ENCODE results near the gene CRELD1.

Gene CRELD1

DNA sequence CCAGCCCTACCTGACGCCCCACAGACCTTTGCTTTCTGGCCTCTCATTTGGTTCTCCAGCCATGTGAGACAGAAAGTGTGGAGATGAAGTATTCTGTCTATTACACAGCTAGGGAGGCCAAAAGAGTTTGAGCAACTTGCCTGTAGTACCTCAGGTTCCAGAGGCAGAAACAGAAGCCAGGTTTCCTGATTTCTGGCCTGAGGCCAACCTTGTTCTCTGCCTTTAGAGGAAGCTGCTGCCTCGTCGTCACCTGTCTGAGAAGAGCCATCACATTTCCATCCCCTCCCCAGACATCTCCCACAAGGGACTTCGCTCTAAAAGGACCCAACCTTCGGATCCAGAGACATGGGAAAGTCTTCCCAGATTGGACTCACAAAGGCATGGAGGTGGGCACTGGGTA, 27.2 kb upstream of the CRELD1 start:
- DNase-seq = no peak

DNA sequence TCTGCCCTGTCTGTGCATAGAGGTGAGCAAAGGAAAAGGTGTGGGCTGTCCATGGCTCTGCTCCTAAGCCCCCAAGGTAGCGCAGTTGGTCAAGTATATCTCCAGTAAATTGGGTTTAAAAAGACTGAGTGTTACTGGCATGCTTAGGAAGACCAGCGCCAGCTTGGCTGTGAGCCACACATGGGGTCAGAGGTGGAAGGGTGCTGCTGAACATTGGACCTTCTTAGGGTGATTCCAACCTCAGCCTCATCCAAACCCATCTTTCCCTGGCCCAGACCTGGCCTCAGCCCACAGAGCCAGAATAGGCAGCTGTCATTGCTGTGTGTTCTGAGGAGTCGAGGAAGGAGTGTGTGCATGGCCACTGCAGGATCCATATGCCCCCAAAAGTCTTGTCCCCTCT, 25.3 kb upstream of the CRELD1 start:
- DNase-seq = no peak

DNA sequence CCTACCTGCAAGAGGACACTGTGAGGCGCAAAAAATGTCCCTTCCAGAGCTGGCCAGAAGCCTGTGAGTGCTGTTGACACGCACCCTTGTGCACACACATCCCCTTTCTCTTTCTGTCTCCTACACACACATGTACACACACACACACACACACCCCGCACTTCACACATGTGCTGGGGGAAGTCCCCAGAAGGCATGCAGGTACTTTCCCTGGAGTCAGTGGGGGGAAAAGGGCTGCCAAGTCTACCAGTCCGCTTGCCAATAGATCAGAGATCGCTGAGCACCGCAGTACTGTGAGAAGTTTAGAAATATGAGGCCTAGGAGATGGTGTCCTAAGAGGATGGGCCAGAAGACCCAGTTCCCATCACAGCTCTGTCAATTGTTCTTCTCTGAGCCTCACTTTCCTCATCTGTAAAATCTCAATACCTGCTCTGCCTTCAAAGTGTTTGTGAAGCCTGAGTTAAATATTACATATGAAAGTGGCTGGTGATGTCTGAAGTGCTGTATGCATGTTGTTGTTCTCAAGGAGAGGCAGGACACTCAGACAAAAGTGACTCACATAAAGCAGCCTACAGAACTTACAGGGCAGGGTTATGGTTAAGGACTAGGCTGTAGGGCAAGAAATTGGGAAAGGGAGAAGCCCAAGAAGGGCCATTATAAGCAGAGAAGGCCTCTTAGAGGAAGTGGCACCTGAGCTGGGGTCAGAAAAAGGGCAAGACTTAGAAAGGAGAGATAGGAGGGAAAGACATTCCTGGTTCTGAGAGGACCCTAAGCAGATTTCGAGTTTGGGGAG, 24.2 kb upstream of the CRELD1 start:
- no peak for DNase-seq

DNA sequence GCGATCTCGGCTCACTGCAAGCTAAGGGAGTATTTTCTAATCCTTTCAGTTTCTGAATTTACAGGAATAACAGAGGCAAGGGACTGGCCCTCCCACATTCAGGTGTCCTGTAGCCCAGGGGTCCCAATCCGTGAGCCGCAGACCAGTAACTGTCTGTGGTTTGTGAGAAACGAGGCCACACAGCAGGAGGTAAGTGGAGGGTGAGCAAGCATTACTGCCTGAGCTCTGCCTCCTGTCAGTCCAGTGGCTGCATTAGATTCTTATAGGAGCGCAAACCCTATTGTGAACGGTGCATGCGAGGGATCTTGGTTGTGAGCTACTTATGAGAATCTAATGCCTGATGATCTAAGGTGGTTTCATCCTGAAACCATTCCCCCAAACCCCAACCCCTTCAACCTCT, 21.8 kb upstream of the CRELD1 start:
- DNase-seq = no peak

DNA sequence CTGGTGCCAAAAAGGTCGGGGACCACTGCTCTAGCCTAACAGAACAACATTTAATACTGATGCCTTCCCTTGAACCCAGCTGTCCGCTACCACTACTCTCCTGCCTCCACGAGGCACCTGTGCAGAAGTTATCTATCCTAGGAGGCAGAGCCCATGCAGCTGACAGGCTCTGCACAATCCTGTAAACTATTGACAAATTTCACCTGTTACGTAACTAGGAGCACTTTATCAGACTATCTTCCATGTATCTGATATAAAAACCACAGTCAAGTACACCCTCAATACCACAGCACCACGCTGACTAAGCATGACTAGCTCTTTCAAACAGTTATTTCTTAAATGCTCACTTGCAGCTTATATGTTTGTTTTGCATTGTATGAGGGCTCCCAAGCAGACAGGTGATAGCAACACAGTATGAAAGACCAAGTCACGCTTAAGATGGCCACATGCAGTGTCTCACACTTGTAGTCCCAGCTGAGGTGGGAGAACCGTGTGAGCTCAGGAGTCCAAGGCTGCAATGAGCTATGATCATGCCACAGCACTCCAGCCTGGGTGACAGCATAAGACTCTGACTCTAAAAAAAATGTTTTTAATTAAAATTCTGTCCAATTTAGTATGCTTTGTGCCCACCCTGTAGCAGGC, 21.2 kb upstream of the CRELD1 start:
- DNase-seq = peak; percentile 48

DNA sequence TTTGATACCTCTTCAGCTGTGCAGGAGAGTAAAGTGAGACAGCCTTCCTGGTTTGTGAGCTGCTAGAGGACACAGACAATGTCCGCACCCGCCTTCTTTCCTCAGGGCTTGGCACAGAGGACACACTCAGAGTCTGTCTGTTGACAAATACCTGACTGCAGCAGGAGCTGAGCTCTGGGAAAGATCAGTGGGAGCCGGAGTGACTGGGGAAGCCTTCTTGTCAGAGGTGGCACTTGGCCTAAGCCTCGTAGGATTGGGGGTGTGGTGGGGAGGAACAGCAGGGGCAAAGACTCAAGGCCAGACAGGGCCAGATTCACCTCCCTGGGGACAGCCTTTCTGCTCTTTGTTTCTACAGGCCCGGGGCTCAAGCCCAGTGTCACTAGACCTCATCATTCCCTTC, 20.0 kb upstream of the CRELD1 start:
- DNase-seq = no peak

DNA sequence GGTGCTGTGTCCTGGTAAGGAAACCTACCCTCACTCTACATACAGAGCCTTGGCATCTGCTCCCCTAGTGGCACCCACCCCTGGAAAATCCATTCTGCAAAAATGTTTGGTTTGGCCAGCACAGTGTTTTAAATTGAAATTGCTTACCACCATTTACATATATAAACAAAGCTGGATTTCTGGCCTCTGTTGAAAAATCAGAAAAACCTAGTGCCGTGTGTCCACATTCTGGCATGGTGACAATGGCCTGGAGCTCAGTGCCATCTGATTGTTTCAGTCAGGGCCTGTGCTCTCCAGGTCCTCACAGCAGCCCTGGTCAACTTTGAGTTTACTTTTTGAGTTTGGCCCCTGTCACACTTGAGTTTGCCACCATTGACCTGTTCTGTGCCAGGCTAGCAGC, 19.6 kb upstream of the CRELD1 start:
- DNase-seq = no peak

DNA sequence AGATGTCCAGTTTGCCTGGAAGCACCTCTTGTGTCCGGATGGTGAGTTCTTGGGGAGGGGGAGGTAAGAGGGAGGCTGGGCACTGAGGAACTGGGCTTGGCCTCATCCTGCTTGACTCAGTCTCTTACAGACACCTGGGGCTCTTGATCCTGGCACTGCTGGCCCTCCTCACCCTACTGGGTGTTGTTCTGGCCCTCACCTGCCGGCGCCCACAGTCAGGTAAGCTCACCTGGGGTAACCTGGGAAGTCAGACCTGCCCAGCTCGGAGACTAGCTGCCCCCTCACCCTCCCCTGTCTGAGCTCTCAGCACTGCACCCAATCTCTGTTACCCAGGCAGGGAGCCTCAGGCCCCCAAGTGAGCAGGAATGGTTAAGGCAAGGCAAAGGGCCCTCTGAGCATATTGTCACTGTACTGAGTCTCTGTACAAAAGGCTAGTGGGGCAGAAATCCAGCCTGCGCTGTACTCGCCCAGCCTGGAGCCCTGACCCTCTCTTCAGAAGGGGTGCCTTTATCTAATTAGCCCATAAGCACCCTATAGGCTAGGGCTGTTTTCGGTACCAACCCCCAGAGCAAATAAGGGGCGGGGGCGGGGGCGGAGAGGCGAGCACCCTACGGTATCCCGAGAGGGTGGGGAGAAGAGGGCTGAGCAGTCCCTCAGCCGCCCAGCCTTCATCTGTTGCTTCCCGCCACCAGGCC, 18.9 kb upstream of the CRELD1 start:
- DNase-seq = no peak

DNA sequence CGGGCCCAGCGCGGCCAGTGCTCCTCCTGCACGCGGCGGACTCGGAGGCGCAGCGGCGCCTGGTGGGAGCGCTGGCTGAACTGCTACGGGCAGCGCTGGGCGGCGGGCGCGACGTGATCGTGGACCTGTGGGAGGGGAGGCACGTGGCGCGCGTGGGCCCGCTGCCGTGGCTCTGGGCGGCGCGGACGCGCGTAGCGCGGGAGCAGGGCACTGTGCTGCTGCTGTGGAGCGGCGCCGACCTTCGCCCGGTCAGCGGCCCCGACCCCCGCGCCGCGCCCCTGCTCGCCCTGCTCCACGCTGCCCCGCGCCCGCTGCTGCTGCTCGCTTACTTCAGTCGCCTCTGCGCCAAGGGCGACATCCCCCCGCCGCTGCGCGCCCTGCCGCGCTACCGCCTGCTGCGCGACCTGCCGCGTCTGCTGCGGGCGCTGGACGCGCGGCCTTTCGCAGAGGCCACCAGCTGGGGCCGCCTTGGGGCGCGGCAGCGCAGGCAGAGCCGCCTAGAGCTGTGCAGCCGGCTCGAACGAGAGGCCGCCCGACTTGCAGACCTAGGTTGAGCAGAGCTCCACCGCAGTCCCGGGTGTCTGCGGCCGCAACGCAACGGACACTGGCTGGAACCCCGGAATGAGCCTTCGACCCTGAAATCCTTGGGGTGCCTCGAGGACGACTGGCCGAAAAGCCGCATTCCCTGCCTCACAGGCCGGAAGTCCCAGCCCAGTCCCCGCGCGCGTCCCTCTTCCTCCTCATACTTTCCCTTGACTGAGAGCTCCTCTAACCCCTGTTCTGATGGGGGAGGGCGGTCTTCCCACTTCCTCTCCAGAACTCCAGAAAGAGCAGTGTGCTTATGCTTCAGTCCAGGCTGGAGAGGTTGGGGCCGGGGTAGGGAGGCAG, 18.1 kb upstream of the CRELD1 start:
- no peak for DNase-seq

DNA sequence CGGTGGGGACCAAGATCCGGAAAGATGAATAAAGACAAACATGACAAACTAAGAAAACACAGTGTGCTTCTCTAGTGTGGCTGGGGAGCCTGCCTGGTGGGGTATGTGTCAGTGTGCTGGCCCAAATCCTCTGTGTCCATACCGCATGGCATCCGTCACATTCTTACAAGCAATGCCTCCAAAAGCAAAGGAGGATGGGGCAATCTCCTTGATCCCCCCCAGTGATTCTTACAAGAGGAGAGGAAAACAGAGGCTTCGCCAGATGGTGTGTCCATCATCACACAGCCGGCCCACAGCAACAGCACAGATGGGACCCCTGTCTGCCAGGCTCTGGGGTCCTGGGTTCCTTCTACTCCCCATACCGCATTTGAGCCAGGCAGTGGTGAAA, 17.3 kb upstream of the CRELD1 start:
- DNase-seq = no peak

DNA sequence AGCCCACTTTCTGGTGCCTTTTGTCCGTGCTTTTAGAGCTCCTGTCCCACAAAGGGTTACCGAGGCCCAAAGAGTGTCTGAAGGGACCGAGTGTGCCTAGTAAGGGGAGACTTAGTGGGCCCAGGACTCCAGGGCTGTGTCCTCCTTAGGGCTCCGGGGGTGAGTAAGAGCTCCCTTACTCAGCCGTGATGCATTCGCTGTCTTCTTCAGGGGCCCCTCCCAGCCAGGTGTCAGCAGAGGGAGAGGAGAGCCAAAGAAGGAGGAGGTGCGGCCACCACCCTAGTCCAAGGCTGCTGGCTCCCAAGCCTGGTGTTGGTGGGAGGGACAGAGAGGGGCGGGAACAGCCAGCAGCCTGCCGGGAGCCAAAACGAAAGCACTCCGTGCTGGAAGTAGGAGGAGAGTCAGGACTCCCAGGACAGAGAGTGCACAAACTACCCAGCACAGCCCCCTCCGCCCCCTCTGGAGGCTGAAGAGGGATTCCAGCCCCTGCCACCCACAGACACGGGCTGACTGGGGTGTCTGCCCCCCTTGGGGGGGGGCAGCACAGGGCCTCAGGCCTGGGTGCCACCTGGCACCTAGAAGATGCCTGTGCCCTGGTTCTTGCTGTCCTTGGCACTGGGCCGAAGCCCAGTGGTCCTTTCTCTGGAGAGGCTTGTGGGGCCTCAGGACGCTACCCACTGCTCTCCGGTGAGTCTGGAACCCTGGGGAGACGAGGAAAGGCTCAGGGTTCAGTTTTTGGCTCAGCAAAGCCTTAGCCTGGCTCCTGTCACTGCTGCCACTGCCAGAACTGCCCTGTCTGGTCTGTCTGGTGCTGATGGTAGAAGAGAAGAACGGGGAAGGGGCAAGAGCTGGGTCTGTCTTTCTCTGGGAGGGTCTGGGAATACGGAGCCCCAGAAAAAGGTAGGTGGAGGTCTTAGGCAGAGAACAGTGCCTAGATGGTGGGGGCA, 16.6 kb upstream of the CRELD1 start, which contains the start of gene IL17RC:
Gene IL17RC, plus strand, starts transcription at position 365 of the 947 bp plus-strand sequence. Its CDS starts 218 bp downstream, at position 583.
- no peak for DNase-seq

DNA sequence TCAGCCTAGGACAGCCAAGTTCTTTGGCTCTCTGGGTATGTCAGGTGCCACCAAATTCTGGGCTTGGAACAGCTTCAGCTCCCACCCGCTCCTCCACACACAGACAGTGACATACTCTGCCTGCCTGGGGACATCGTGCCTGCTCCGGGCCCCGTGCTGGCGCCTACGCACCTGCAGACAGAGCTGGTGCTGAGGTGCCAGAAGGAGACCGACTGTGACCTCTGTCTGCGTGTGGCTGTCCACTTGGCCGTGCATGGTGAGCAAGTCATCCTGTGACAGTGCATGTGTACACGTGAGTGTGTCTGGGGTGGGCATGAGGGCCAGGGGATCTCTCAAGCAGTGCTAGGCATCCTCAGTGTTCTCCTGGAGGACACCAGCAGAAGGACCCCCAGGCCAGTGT, 15.8 kb upstream of the CRELD1 start:
- DNase-seq = no peak

DNA sequence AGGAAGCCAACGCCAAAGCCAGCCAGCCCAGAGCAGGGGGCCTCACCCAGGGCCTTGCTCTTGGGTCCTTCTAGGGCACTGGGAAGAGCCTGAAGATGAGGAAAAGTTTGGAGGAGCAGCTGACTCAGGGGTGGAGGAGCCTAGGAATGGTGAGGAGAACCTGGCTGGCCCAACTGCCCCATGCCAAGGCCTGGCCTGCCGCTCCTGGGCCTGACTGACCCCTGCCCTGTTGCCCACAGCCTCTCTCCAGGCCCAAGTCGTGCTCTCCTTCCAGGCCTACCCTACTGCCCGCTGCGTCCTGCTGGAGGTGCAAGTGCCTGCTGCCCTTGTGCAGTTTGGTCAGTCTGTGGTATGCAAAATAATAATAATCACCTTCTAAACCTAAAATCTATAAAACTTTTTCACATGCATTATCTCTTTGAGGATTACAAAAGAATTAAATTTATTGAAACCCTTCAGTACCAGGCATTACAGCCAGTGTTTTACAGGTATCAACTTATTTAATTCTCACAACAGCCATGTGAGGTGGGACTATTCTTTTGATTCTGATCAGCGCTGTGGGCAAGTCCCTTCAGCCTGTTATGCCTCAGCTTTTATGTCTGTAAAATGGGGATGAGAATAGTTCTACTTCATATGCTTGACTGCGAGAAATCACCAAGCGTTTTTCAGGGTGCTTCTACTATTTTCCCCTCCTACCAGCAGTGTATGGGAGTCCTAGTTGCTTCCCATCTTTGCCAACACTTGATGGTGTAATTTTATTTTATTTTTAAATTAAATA, 15.2 kb upstream of the CRELD1 start:
- no peak for DNase-seq

DNA sequence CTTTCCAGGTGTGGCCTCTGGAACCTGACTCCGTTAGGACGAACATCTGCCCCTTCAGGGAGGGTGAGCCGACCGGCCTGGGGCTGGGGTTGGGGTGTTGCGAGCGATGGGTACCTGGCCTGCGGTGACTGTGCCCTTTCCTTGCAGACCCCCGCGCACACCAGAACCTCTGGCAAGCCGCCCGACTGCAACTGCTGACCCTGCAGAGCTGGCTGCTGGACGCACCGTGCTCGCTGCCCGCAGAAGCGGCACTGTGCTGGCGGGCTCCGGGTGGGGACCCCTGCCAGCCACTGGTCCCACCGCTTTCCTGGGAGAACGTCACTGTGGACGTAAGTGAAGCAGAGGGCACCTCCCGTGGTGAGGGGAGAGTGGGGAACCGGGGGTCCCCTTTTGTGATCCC, 5.5 kb upstream of the CRELD1 start:
- DNase-seq = no peak

DNA sequence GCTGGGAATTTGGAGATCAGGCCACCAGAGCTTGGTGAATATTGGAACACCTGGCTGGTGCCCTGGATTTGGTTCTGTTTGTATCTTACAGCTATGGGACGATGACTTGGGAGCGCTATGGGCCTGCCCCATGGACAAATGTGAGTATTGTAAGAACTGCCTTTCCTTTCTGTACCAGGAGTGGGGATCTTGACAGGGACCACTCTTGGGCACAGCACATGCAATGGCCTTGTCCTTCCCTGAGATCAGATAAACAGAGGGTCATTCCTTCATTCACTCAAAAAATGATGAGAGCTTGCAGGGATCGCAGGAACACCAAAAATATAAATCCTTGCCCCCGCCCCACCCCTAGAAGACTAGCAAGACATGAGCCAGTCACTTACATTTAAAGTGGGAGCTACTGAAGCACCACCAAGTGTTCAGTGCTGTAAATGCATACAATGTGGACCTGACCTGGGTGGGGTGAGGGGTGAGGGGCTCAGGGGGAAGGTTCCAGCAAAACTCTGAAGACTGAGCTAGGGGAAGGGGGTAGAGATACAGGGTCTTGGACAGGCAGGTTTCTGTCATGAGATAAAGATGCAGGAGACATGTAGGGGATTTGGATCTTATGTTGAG, 2.7 kb upstream of the CRELD1 start:
- DNase-seq = no peak

DNA sequence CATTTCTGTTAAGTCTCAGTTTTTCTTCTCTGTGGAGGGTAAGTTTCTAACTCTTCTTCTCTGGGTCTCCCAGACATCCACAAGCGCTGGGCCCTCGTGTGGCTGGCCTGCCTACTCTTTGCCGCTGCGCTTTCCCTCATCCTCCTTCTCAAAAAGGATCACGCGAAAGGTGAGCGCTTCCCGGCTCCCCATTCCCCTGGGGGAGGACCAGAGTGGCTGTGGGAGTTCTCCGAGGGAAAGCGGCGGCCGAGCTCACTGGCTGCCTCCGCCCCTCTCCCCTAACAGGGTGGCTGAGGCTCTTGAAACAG, 1.1 kb upstream of the CRELD1 start:
- DNase-seq = no peak

DNA sequence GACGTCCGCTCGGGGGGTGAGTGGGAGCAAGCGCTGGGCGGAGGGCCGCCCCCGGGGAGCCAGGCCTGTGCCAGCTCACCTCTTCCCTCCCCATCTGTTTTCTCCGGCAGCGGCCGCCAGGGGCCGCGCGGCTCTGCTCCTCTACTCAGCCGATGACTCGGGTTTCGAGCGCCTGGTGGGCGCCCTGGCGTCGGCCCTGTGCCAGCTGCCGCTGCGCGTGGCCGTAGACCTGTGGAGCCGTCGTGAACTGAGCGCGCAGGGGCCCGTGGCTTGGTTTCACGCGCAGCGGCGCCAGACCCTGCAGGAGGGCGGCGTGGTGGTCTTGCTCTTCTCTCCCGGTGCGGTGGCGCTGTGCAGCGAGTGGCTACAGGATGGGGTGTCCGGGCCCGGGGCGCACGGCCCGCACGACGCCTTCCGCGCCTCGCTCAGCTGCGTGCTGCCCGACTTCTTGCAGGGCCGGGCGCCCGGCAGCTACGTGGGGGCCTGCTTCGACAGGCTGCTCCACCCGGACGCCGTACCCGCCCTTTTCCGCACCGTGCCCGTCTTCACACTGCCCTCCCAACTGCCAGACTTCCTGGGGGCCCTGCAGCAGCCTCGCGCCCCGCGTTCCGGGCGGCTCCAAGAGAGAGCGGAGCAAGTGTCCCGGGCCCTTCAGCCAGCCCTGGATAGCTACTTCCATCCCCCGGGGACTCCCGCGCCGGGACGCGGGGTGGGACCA, 632 bp upstream of the CRELD1 start:
- no peak for DNase-seq

DNA sequence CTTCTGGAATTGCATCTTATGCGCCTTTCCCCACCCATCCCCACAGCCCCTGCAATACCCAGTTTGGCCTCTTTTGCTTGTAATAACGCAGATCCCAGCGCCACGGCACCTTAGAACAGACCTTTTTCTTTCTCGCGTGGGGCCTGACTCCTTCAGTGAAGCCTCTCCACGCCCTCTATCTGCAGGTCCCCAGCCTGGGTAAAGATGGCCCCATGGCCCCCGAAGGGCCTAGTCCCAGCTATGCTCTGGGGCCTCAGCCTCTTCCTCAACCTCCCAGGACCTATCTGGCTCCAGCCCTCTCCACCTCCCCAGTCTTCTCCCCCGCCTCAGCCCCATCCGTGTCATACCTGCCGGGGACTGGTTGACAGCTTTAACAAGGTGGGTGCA, 594 bp downstream of the CRELD1 start:
- no peak for DNase-seq

DNA sequence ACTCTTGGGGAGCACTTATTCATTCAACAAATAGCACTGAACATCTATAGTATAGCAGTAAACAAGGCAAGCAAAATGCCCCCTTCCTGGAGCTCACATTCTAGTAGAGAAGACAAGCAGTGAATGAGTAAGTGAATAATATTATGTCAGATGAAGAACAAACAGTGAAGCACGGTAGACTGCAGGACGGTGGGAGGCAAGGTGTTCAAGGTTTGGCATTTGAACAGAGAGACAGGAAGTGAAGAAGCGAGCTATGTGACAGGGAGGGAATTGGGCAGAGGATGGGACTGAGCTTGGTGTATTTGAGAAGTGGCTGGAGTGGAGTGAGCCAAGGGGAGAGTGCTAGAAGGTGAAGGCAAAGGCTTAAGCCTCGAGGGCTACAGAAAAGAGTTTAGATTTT, 1.4 kb downstream of the CRELD1 start:
- DNase-seq = no peak

DNA sequence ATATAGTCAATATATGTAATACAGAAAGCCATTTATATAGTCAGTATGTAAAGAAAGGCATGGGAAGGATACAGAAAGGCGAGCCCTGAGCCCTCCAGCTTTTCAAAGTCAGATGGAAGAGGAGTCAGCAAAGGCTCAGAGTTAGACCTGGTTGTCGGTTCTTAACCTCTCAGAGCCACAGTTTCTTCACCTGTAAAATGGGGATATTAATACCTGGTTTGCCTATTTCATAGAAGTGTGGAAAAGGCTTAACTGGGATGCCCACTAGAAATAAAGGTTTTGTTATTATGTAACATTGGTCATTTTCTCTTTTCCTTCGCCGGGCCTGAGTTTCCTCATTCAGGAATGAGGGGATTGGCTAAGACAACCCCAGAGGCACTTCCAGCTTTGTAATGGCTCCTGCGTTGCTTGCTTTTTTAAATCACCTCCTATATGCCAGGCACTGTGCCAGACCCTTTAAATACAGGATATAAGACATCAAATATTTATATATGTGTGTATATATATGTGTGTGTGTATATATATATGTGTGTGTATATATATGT, 2.4 kb downstream of the CRELD1 start:
- no peak for DNase-seq
